GM23338 (cell line): ENCODE data around the gene SLC40A1. TPM values are rescaled to one million over a fixed set of nuclear protein-coding genes. Genes with fewer than 3 reads are reported as not detected.

ENCODE experiments used
- ATAC-seq: fragments of 200-7000 bp; cut with Tn5 transposase; 3 replicates; pipeline ENCODE4 v1.9.1; 2020
- DNase-seq: peaks from one replicate; pipeline ENCODE4 v3.0.0-alpha.2; 2015; ENCODE audit warnings: low spot score
- H2AFZ ChIP-seq: fragments of 200-600 bp; sonication (generic); 2 replicates; pipeline ENCODE4 v1.8.0; 2016; ENCODE audit warnings: antibody characterized with exemption, mild to moderate bottlenecking, moderate library complexity
- H3F3A ChIP-seq: fragments of 200-600 bp; sonication (generic); replicated peaks from 2 replicates; pipeline ENCODE4 v1.8.0; 2017; ENCODE audit warnings: antibody characterized with exemption, mixed run types, low read depth
- H3K27ac ChIP-seq: fragments of 200-600 bp; sonication (generic); 2 replicates; pipeline ENCODE4 v1.6.1; 2016; ENCODE audit warnings: low read depth
- H3K27me3 ChIP-seq: fragments of 200-600 bp; sonication (generic); 2 replicates; pipeline ENCODE4 v1.8.0; 2016; ENCODE audit warnings: mild to moderate bottlenecking, mixed run types, moderate library complexity; ENCODE audit not compliant: insufficient read depth
- H3K36me3 ChIP-seq: fragments of 200-600 bp; sonication (generic); 2 replicates; pipeline ENCODE4 v1.8.0; 2016; ENCODE audit warnings: mild to moderate bottlenecking; ENCODE audit not compliant: insufficient read depth
- H3K4me1 ChIP-seq: fragments of 200-600 bp; sonication (generic); 2 replicates; pipeline ENCODE4 v1.8.0; 2016; ENCODE audit warnings: mild to moderate bottlenecking, moderate library complexity; ENCODE audit not compliant: insufficient read depth
- H3K4me2 ChIP-seq: fragments of 200-600 bp; sonication (generic); 2 replicates; pipeline ENCODE4 v1.7.1; 2017; ENCODE audit warnings: mixed run types
- H3K4me3 ChIP-seq: fragments of 200-600 bp; sonication (generic); 2 replicates; pipeline ENCODE4 v1.6.1; 2016; ENCODE audit warnings: mixed run types
- H3K79me2 ChIP-seq: fragments of 200-600 bp; sonication (generic); replicated peaks from 2 replicates; pipeline ENCODE4 v1.8.0; 2017; ENCODE audit warnings: mild to moderate bottlenecking; ENCODE audit not compliant: insufficient read depth
- H3K9me2 ChIP-seq: fragments of 200-600 bp; sonication (generic); 2 replicates; pipeline ENCODE4 v1.8.0; 2017; ENCODE audit not compliant: insufficient read depth
- H4K20me1 ChIP-seq: fragments of 200-600 bp; sonication (generic); replicated peaks from 2 replicates; pipeline ENCODE4 v1.8.0; 2017; ENCODE audit warnings: mild to moderate bottlenecking; ENCODE audit not compliant: insufficient read depth
- H3K27ac Mint-ChIP-seq: 2 replicates; pipeline ENCODE4 v1.8.0; 2020; ENCODE audit warnings: inconsistent platforms, mild to moderate bottlenecking, moderate library complexity, mixed read lengths
- H3K27me3 Mint-ChIP-seq: 3 replicates; pipeline ENCODE4 v1.8.0; 2022; ENCODE audit warnings: low read depth, mild to moderate bottlenecking, moderate library complexity, mixed read lengths, inconsistent platforms; ENCODE audit not compliant: insufficient read depth, poor library complexity
- H3K36me3 Mint-ChIP-seq: 3 replicates; pipeline ENCODE4 v1.8.0; 2021; ENCODE audit warnings: low read depth, mild to moderate bottlenecking, inconsistent platforms, moderate library complexity, mixed read lengths
- H3K4me1 Mint-ChIP-seq: 3 replicates; pipeline ENCODE4 v1.8.0; 2020; ENCODE audit warnings: mild to moderate bottlenecking, inconsistent platforms, mixed read lengths
- H3K4me3 Mint-ChIP-seq: 3 replicates; pipeline ENCODE4 v1.8.0; 2021; ENCODE audit warnings: moderate library complexity, mild to moderate bottlenecking, inconsistent platforms, mixed read lengths
- H3K9me3 Mint-ChIP-seq: 3 replicates; pipeline ENCODE4 v1.8.0; 2020; ENCODE audit warnings: moderate library complexity, mild to moderate bottlenecking, inconsistent platforms, mixed read lengths
- CREB1 ChIP-seq: fragments of 250-450 bp; sonication (Bioruptor Pico); IDR thresholded peaks from 2 replicates; pipeline ENCODE4 v1.5.0; 2020; ENCODE audit warnings: low read depth, mild to moderate bottlenecking, moderate library complexity
- CTCF ChIP-seq, 2 experiments: fragments of 200-600 bp in 1 of 2; sonication (generic) in 1 of 2; conservative IDR thresholded peaks; 2 replicates each; pipeline versions ENCODE4 v1.5.1 to v1.6.1; 2016 to 2017; ENCODE audit warnings: antibody characterized with exemption in 2 of 2, low read depth in 2 of 2, mild to moderate bottlenecking in 2 of 2, moderate library complexity in 1 of 2
- ETS1 ChIP-seq: IDR thresholded peaks from 2 replicates; pipeline ENCODE4 v1.6.1; 2016; ENCODE audit warnings: antibody characterized with exemption
- EZH2phosphoT487 ChIP-seq: fragments of 200-600 bp; sonication (generic); IDR thresholded peaks from one replicate; pipeline ENCODE4 v1.8.1; 2018; ENCODE audit warnings: antibody characterized with exemption; ENCODE audit not compliant: unreplicated experiment
- JUNB ChIP-seq: IDR thresholded peaks from one replicate; pipeline ENCODE4 v1.6.1; 2016; ENCODE audit warnings: antibody characterized with exemption; ENCODE audit not compliant: unreplicated experiment
- NANOG ChIP-seq: IDR thresholded peaks from 2 replicates; pipeline ENCODE4 v1.6.1; 2016; ENCODE audit warnings: antibody characterized with exemption, borderline replicate concordance
- POLR2AphosphoS5 ChIP-seq: IDR thresholded peaks from 2 replicates; pipeline ENCODE4 v1.6.1; 2016; ENCODE audit warnings: antibody characterized with exemption, low read depth
- REST ChIP-seq: IDR thresholded peaks from one replicate; pipeline ENCODE4 v1.6.1; 2018; ENCODE audit warnings: antibody characterized with exemption; ENCODE audit not compliant: unreplicated experiment
- STAT1 ChIP-seq: IDR thresholded peaks from one replicate; pipeline ENCODE4 v1.6.1; 2016; ENCODE audit warnings: antibody characterized with exemption; ENCODE audit not compliant: unreplicated experiment
- ZNF114 ChIP-seq: fragments of 250-450 bp; sonication (Bioruptor Pico); IDR thresholded peaks from 2 replicates; pipeline ENCODE4 v1.5.0; 2020; ENCODE audit warnings: mild to moderate bottlenecking, moderate library complexity
- ZNF331 ChIP-seq: fragments of 250-450 bp; sonication (Bioruptor Pico); IDR thresholded peaks from 2 replicates; pipeline ENCODE4 v1.5.0; 2020; ENCODE audit warnings: low read depth, mild to moderate bottlenecking, moderate library complexity
- polyA plus RNA-seq: library from polyadenylated mRNA; unstranded; fragments of >200 nt; fragmentation: Nextera tagmentation; extraction: Ambion mirVana; gene quantifications from 2 replicates; pipeline ENCODE4 v1.2.1, GENCODE V29; 2016
- total RNA-seq: library from RNA; depleted of rRNA; stranded (reverse); fragments of >200 nt; shearing (Covaris generic); gene quantifications from 2 replicates; pipeline ENCODE4 v1.2.3, GENCODE V29; 2014

The SLC40A1 gene
- total and polyA plus RNA-seq, 2 experiments from 2014 or later, result 0.08 TPM; not detected in 1

- TF ChIP-seq EZH2phosphoT487, result no peak
- TF ChIP-seq JUNB, result no peak
- no peak for TF ChIP-seq NANOG
- TF ChIP-seq CREB1 (CRISPR knock-in tag), result no peak
- no peak for TF ChIP-seq POLR2AphosphoS5
- no peak for TF ChIP-seq ZNF114 (CRISPR knock-in tag)
- TF ChIP-seq ETS1, result no peak
Observed at GRCh38 chr2:189549449-189549832, 31.1 kb downstream of the SLC40A1 start (continued).

- H3K27me3 ChIP-seq, result no peaks in the 10 kb centered on the region
- H3K79me2 ChIP-seq, result no peaks in the 10 kb centered on the region
- H3K36me3 ChIP-seq, result no peaks in the 10 kb centered on the region
- no peaks in the 10 kb centered on the region for H3K4me1 ChIP-seq
- Mint-ChIP-seq H3K9me3 (no peaks in the 10 kb centered on the region), H3K4me3 (no peak overlapping the region), H3K27ac (peak overlapping the region; percentile 57; the same call in 1 of the 2 replicates), H3K27me3 (no peaks in the 10 kb centered on the region), H3K4me1 (peaks cover 5% of the 10 kb centered on the region; the same call in 2 of the 3 replicates), H3K36me3 (no peaks in the 10 kb centered on the region)
- ATAC-seq, result no peak
- no peaks in the 10 kb centered on the region for H3K9me2 ChIP-seq
- H4K20me1 ChIP-seq, result no peaks in the 10 kb centered on the region
- H2AFZ ChIP-seq, result peak overlapping the region; percentile 69
- no peak overlapping the region for H3K27ac ChIP-seq
- DNase-seq, result no peak
- no peaks in the 10 kb centered on the region for H3F3A ChIP-seq
- no peak overlapping the region for H3K4me3 ChIP-seq
- no peak overlapping the region for H3K4me2 ChIP-seq
- TF ChIP-seq JUNB, result no peak
- TF ChIP-seq ZNF331 (CRISPR knock-in tag), result no peak
- no peak for TF ChIP-seq REST
- TF ChIP-seq EZH2phosphoT487, result no peak
- TF ChIP-seq STAT1, result no peak
- no peak for TF ChIP-seq NANOG
- no peak for TF ChIP-seq ZNF114 (CRISPR knock-in tag)
- no peak for TF ChIP-seq ETS1
- no peak for TF ChIP-seq POLR2AphosphoS5
- no peak for TF ChIP-seq CREB1 (CRISPR knock-in tag)
- no peak for TF ChIP-seq CTCF (conservative IDR thresholded peaks at IDR 0.05; ENCODE audit: low read depth in 2 of 2)
Observed at GRCh38 chr2:189548666-189549448, 31.7 kb downstream of the SLC40A1 start.
